HCT116 (cell line): ENCODE measurements around the gene FAAH2. TPM values are rescaled to one million over a fixed set of nuclear protein-coding genes. Genes with fewer than 3 reads are reported as not detected.

Source experiments
- ATAC-seq: fragments of 200-7000 bp; cut with Tn5 transposase; 2 replicates; pipeline ENCODE4 v1.9.1; 2020; ENCODE audit warnings: mild to moderate bottlenecking, moderate library complexity
- BruUV-seq: library from RNA; stranded (reverse); fragments of 400-500 nt; replicated peaks from 2 replicates; lab custom pipeline; 2021; lab: Mats Ljungman, UMichigan
- CTCF ChIA-PET: fragments of 300-600 bp; sonication (Branson Sonifier 250); formaldehyde crosslinking; loops from one replicate; lab custom pipeline; 2021; ENCODE audit warnings: antibody characterized with exemption; lab: Charles Lee
- POLR2A ChIA-PET: fragments of 300-600, 350-600 bp; sonication (Branson Sonifier 250); formaldehyde crosslinking; loops from one replicate; lab custom pipeline; 2021; ENCODE audit warnings: antibody characterized with exemption; lab: Charles Lee
- RAD21 ChIA-PET, 2 experiments: fragments of 300-600 bp; sonication (Branson Sonifier 250); formaldehyde crosslinking; loops; one replicate each; lab custom pipeline; 2023; ENCODE audit warnings: low total read pairs in 2 of 2; ENCODE audit not compliant: uncharacterized antibody in 2 of 2, unreplicated experiment in 2 of 2, low non-redundant PET in 1 of 2; lab: Charles Lee
- DNase-seq: peaks from one replicate; pipeline ENCODE4 v3.0.0-alpha.2; 2010; ENCODE audit warnings: low read depth, low spot score
- H2AFZ ChIP-seq: fragments of 200-600 bp; shearing (Covaris generic), sonication (generic); 2 replicates; pipeline ENCODE4 v1.6.1; 2017; ENCODE audit warnings: low read depth, mixed run types, mixed read lengths, antibody characterized with exemption, low read length; ENCODE audit not compliant: poor library complexity, severe bottlenecking
- H3K27ac ChIP-seq: 2 replicates; pipeline ENCODE4 v1.5.1; 2012; ENCODE audit warnings: low read depth, low read length
- H3K27me3 ChIP-seq: fragments of 200-600 bp; sonication (generic); 2 replicates; pipeline ENCODE4 v1.6.1; 2016; ENCODE audit warnings: mixed run types, low read length, mixed read lengths; ENCODE audit not compliant: insufficient read depth
- H3K36me3 ChIP-seq, 2 experiments: fragments of 200-500 bp in 1 of 2; fragments of 200-600 bp in 1 of 2; sonication (Bioruptor generic) in 1 of 2; sonication (generic) in 1 of 2; 2 replicates each; pipeline versions ENCODE4 v1.5.1 to v1.6.1; 2014 to 2016; ENCODE audit warnings: low read length in 2 of 2, inconsistent platforms in 1 of 2, mixed read lengths in 1 of 2, mixed run types in 1 of 2; ENCODE audit not compliant: insufficient read depth in 2 of 2, control insufficient read depth in 1 of 2
- H3K4me1 ChIP-seq, 2 experiments: fragments of 200-600 bp in 1 of 2; sonication (generic) in 1 of 2; 2 replicates each; pipeline versions ENCODE4 v1.5.1 to v1.6.1; 2012 to 2017; ENCODE audit warnings: low read length in 2 of 2, inconsistent platforms in 1 of 2, mild to moderate bottlenecking in 1 of 2, mixed read lengths in 1 of 2, mixed run types in 1 of 2, moderate library complexity in 1 of 2; ENCODE audit not compliant: insufficient read depth in 2 of 2, control insufficient read depth in 1 of 2
- H3K4me2 ChIP-seq: fragments of 200-600 bp; sonication (generic); 2 replicates; pipeline ENCODE4 v1.6.1; 2017; ENCODE audit warnings: mixed run types, low read length, mixed read lengths
- H3K4me3 ChIP-seq, 2 experiments: fragments of 200-600 bp in 1 of 2; sonication (generic) in 1 of 2; replicated peaks in 1 of 2; 2 replicates each; pipeline ENCODE4 v1.5.1; 2011 to 2016; ENCODE audit warnings: low read length in 2 of 2, control low read depth in 1 of 2, low read depth in 1 of 2, mild to moderate bottlenecking in 1 of 2, mixed read lengths in 1 of 2, mixed run types in 1 of 2
- H3K79me2 ChIP-seq: fragments of 200-600 bp; sonication (generic); 2 replicates; pipeline ENCODE4 v1.6.1; 2017; ENCODE audit warnings: mild to moderate bottlenecking, mixed run types, low read length, moderate library complexity, mixed read lengths; ENCODE audit not compliant: insufficient read depth
- H3K9ac ChIP-seq: fragments of 200-600 bp; sonication (generic); 2 replicates; pipeline ENCODE4 v1.6.1; 2016; ENCODE audit warnings: low read length, mixed read lengths
- H3K9me2 ChIP-seq: fragments of 200-600 bp; sonication (generic), shearing (Covaris generic); 2 replicates; pipeline ENCODE4 v1.6.1; 2017; ENCODE audit warnings: mixed run types, mild to moderate bottlenecking, moderate library complexity; ENCODE audit not compliant: insufficient read depth
- H3K9me3 ChIP-seq, 2 experiments: fragments of 200-500 bp in 1 of 2; fragments of 200-600 bp in 1 of 2; sonication (Bioruptor generic) in 1 of 2; sonication (generic) in 1 of 2; 2 replicates each; pipeline ENCODE4 v1.6.1; 2014 to 2017; ENCODE audit warnings: low read length in 2 of 2, mixed read lengths in 2 of 2, inconsistent platforms in 1 of 2, low read depth in 1 of 2, mild to moderate bottlenecking in 1 of 2, mixed run types in 1 of 2, moderate library complexity in 1 of 2; ENCODE audit not compliant: control insufficient read depth in 1 of 2, insufficient read depth in 1 of 2
- H4K20me1 ChIP-seq: fragments of 200-600 bp; sonication (generic), shearing (Covaris generic); 2 replicates; pipeline ENCODE4 v1.6.1; 2017; ENCODE audit warnings: mixed run types, mild to moderate bottlenecking, moderate library complexity; ENCODE audit not compliant: insufficient read depth
- ATF3 ChIP-seq: IDR thresholded peaks from 2 replicates; pipeline ENCODE4 v1.6.1; 2012
- CBX3 ChIP-seq: IDR thresholded peaks from 2 replicates; pipeline ENCODE4 v1.6.1; 2012; ENCODE audit warnings: low read depth
- CTCF ChIP-seq, 3 experiments: fragments of 200-600 bp in 1 of 3; sonication (generic) in 1 of 3; IDR thresholded peaks in 2 of 3; conservative IDR thresholded peaks in 1 of 3; 2 replicates each; pipeline ENCODE4 v1.5.1; 2012 to 2017; ENCODE audit warnings: low read depth in 2 of 3, low read length in 2 of 3, antibody characterized with exemption in 1 of 3, borderline replicate concordance in 1 of 3, control low read depth in 1 of 3, mild to moderate bottlenecking in 1 of 3, mixed read lengths in 1 of 3, mixed run types in 1 of 3, moderate library complexity in 1 of 3; ENCODE audit not compliant: insufficient read depth in 1 of 3
- EGR1 ChIP-seq: IDR thresholded peaks from 2 replicates; pipeline ENCODE4 v1.6.1; 2012; ENCODE audit warnings: low read depth
- EZH2 ChIP-seq: fragments of 200-600 bp; sonication (generic); IDR thresholded peaks from 2 replicates; pipeline ENCODE4 v1.6.1; 2017; ENCODE audit warnings: antibody characterized with exemption, mixed run types
- POLR2A ChIP-seq: IDR thresholded peaks from 2 replicates; pipeline ENCODE4 v1.7.0; 2011; ENCODE audit warnings: borderline replicate concordance; ENCODE audit not compliant: insufficient read depth, insufficient read length; ENCODE audit errors: extremely low read depth
- POLR2AphosphoS5 ChIP-seq: IDR thresholded peaks from 2 replicates; pipeline ENCODE4 v1.6.1; 2011; ENCODE audit warnings: mild to moderate bottlenecking, low read depth, low read length, moderate library complexity
- RAD21 ChIP-seq: IDR thresholded peaks from 2 replicates; pipeline ENCODE4 v1.6.1; 2012; ENCODE audit warnings: low read depth, mild to moderate bottlenecking
- REST ChIP-seq: IDR thresholded peaks from 2 replicates; pipeline ENCODE4 v1.6.1; 2012; ENCODE audit warnings: low read depth
- SIN3A ChIP-seq: IDR thresholded peaks from 2 replicates; pipeline ENCODE4 v1.6.1; 2012; ENCODE audit warnings: low read depth
- SP1 ChIP-seq: IDR thresholded peaks from 2 replicates; pipeline ENCODE4 v1.6.1; 2012; ENCODE audit warnings: low read depth
- SRF ChIP-seq: IDR thresholded peaks from 2 replicates; pipeline ENCODE4 v1.6.1; 2012; ENCODE audit warnings: low read depth
- YY1 ChIP-seq: IDR thresholded peaks from 2 replicates; pipeline ENCODE4 v1.6.1; 2011; ENCODE audit warnings: low read length, low read depth, moderate library complexity, mild to moderate bottlenecking; ENCODE audit not compliant: insufficient replicate concordance; ENCODE audit errors: extremely low read depth
- ZFX ChIP-seq: fragments of 450-650 bp; IDR thresholded peaks from 2 replicates; pipeline ENCODE4 v1.6.1; 2017
- intact Hi-C: fragments of 100-400 bp; cut with micrococcal nuclease; formaldehyde crosslinking; loops from 2 replicates; pipeline ENCODE4 v1.10.0; 2022
- total RNA-seq: library from RNA; stranded (reverse); gene quantifications from one replicate; pipeline ENCODE4 v1.2.1, GENCODE V29; 2021; ENCODE audit not compliant: unreplicated experiment

FAAH2 gene
- total RNA-seq, 1 experiment from 2014 or later, result 6.1 TPM

GRCh38 chrX:57368158-57368557 is 81.7 kb downstream of the FAAH2 start:
- Histone ChIP-seq H3K79me2 (no peaks in the 10 kb centered on the region), H3K9me2 (no peaks in the 10 kb centered on the region), H4K20me1 (no peaks in the 10 kb centered on the region), H3K9ac (no peak overlapping the region), H3K4me3 (no peak overlapping the region), H3K4me1 (no peaks in the 10 kb centered on the region)
- no peak for DNase-seq
- POLR2A ChIA-PET, result no interaction called here
- intact Hi-C loops, result no loop called here
- BruUV-seq, result no TSS peak
- no peak for ATAC-seq
- TF ChIP-seq ATF3 (no peak), CTCF (IDR thresholded peaks at IDR 0.05 in 2 of 3, conservative IDR thresholded peaks at IDR 0.05 in 1 of 3; ENCODE audit: borderline replicate concordance in 1 of 3, insufficient read depth in 1 of 3, low read depth in 2 of 3, low read length in 2 of 3) (no peak), REST (no peak), CBX3 (no peak), POLR2AphosphoS5 (no peak), POLR2A (no peak), RAD21 (no peak), ZFX (no peak), EZH2 (no peak), EGR1 (no peak), SP1 (no peak), SRF (no peak), SIN3A (no peak), YY1 (no peak)
- TF ChIP-seq, all 23 proteins: peak for 0
- no peak overlapping the region for H2AFZ ChIP-seq
- H3K27me3 ChIP-seq, result no peaks in the 10 kb centered on the region
- H3K36me3 ChIP-seq, result no peaks in the 10 kb centered on the region
- no peaks in the 10 kb centered on the region for H3K9me3 ChIP-seq
- H3K4me2 ChIP-seq, result no peak overlapping the region
- RAD21 ChIA-PET, result no interaction called here
- CTCF ChIA-PET, result no interaction called here
- H3K27ac ChIP-seq, result no peak overlapping the region
